GM19099 (cell line): ENCODE measurements around the gene ATL1.

ENCODE experiments used
- POLR2A ChIP-seq: IDR thresholded peaks from 3 replicates; pipeline ENCODE4 v1.6.1; 2011; ENCODE audit warnings: low read depth; ENCODE audit not compliant: insufficient read length; ENCODE audit errors: extremely low read depth

The ATL1 gene

DNA sequence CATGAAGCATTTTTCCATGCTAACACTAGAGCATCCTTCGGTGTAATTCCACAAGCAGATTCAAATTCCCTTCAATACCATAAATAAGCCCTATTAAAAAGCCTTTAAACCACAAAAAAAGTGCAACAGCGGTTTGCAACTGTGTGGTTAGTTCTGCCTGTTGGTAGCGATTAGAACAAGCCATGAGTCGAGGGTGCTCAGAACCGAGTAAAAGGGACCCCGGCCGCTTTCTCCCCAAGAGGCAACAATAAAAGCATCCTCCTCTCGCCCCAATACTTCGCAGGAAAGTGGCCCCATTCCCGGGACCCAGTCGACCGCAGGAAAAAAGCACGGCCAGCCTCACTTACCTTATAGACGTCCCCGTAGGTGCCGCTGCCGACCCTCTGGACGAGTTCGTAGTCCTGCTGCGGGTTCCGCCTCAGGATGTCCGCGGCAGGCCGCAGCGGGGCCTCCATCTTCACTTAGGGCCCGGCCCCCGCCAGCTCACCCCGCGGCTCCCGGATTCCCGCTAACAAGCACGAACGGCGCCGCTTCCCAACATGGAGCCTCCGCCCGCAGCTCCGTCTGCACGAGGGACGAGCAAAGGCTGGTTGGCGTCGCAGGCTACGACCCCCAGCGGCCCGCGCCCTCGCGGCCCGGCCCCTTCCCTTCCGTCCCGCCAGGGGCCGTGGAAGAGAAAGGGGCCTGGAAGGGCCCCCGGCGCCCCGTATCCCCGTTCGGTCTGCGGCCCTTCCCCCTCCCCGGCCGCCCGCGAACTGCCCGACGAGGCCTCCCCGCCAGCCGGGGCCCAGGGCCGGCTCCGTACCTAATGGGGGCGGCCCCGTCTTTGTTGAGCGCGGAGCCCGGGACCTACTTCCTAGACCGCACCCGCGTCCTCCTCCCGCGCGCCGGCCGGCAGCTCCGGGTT, 28.1 kb upstream of the ATL1 start:
- TF ChIP-seq POLR2A, result no peak

DNA sequence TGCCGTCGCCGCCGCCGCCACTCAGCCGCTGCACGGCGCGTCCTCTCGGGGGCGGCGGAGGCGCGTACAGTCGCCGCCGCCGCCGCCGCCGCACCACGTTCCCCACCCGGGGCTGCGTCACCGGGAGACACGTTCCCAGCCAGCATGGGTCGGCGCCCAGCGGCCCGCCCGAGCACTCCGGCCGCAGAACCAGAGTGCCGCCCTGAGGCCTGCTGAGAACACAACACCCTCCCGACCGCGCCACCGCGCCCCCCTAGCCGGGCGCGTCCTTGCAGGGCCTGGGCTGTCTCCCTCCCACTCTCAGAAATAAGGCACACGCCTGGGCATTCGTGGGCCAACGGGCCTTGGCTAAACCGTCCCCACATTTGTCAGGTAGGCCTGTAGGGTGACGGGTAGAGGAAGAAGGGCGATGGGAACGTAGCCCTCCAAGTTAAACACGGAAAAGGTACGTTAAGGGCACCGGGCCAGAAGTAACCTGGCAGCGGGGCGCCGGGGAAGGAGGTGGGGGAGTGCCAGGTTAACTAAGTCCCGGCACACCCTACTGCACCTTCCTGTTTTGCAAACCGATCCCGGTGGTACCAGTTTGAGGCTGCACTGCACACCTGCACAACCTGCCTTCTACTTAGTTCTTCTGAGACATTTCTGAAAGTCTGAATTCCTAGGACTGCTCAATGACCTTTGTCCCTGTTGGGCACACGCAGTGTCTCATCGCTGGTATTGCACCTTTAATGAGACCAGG, 27.3 kb upstream of the ATL1 start, which contains the start of gene MAP4K5:
Gene MAP4K5, minus strand, starts transcription at position 68 of the 739 bp plus-strand sequence. CDS start 520 bp downstream, outside the sequence.
- TF ChIP-seq POLR2A, result peak; percentile 67

GRCh38 chr14:50533241-50533705, 26.7 kb upstream of the ATL1 start:
- TF ChIP-seq POLR2A, result no peak

- TF ChIP-seq POLR2A, result no peak
These were observed 26.1 kb upstream of the ATL1 start for GRCh38 chr14:50533806-50534205.

GRCh38 chr14:50534416-50534815, 25.5 kb upstream of the ATL1 start:
- no peak for TF ChIP-seq POLR2A

DNA sequence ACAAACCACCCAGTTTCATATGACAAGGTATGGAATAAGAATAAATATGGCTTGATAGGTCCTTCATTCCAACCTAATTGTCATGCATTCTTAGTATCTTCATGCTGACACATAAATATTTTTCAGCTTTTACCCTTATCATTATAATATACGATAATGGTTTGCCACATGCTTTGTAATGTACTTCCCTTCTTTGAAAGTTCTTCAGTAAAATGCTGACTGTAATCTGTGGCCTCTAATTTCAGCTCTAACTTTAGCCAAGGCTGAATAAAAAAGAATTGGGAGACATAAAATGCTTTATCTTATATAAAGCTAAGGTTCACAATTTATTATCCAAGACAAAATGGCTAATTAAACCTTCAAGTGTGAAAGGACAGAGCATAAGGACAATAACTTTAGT, 24.9 kb upstream of the ATL1 start:
- TF ChIP-seq POLR2A, result no peak

- no peak for TF ChIP-seq POLR2A
These were observed 20.9 kb upstream of the ATL1 start for GRCh38 chr14:50539051-50539450.

GRCh38 chr14:50541159-50541567, 18.8 kb upstream of the ATL1 start:
- TF ChIP-seq POLR2A, result no peak

- no peak for TF ChIP-seq POLR2A
These were observed 17.0 kb upstream of the ATL1 start for GRCh38 chr14:50542941-50543418.

DNA sequence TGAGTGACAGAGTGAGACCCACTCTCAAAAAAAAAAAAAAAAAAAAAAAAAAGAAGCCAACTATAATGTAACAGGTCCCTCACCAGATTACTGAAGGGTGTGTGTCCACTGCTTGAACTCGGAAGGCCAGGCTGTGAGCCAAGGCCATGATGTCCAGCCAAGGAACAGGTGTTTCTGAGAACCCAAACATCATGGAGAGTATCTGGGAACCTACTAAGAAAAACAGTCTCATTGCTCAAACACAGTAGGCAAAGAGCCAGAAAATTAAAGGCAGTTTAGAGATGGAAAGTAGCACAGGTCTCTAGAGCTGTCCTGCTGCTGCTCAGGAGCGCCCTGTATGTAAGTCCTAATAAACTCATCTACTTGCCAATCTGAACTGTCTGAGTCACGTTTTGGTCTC, 15.0 kb upstream of the ATL1 start:
- no peak for TF ChIP-seq POLR2A

DNA sequence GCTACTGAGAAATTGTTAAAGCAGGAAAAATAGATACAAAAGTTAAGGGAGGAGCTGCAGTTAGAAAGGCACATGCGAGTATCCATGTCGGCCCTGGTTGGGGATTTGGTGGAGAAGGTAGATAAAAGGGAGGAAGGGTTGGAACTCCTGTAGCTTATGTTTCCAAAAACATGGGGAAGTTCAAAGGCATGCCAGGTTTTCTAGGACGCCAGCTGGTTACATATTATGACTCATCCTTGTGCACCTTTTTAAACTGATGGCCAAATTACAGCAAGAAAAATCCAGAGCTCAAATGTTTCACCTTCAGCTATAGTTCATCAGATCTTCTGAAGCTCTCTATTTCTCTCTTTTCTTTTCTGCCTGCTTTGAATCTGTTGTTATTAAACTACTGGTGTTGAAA, 14.3 kb upstream of the ATL1 start:
- TF ChIP-seq POLR2A, result no peak

DNA sequence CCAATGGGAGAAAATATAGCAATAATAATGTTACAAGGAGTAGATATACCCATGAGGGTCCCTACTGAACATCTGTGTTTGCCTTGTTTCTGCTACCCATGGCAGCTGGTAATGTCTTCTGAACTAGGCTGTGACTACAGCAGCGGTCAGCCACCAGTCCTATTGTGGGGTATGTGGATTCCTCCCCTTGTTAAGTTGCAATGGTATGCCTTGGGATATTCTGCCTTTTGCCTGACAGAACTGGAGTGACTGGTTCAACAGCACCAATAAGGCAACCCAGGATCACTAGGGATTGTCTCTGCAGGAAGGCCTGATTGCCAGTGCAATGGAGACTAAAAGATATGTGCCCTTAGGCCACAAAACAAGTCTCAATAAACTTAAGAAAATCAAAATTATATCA, 9.7 kb upstream of the ATL1 start:
- no peak for TF ChIP-seq POLR2A

DNA sequence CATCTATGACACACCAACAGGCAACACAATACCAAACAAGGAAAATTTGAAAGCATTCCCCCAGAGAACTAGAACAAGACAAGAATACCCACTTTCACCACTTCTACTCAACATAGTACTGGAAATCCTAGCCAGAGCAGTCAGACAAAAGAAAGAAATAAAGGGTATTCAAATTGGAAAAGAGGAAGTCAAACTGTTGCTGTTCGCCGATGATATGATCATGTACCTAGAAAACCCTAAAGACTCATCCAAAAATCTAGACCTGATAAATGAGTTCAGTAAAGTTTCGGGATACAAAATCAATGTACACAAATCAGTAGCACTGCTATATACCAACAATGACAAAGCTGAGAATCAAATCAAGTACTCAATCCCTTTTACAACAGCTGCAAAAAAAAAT, 8.1 kb upstream of the ATL1 start:
- no peak for TF ChIP-seq POLR2A

GRCh38 chr14:50560931-50561285, 963 bp downstream of the ATL1 start:
- TF ChIP-seq POLR2A, result no peak

- no peak for TF ChIP-seq POLR2A
These were observed 2.9 kb downstream of the ATL1 start for GRCh38 chr14:50562841-50563240.

- TF ChIP-seq POLR2A, result no peak
These were observed 9.8 kb downstream of the ATL1 start for GRCh38 chr14:50569714-50570274.

DNA sequence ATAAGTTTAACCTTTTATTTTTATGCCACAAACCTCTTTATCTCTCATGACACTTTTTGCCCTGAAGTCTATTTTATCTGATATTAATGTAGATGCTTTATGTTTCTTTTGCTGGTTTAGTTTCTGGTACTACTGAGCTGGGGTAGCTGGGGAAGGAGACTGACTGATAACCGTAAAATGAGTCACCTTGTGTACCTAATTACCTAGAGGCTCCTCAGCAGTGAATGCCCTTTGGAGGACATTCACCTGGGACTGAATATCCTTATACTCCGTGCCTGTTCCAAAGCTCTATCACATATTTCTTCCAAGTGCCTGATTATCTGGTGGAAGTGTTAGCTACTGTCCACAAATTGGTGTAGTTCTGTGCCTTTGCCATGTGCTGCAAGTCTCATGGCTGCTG, 13.9 kb downstream of the ATL1 start:
- TF ChIP-seq POLR2A, result no peak
